Kidney (tissue), 22 donors: ENCODE results near the gene CYP2D6. TPM values are rescaled to one million over a fixed set of nuclear protein-coding genes. Genes with fewer than 3 reads are reported as not detected.
"Not testable (repeated sequence)": the region's sequence is repeated elsewhere in the genome, so short reads cannot be mapped to it uniquely, and the experiment has no call there.

Experiments used
- DNase-seq, 5 donors: peaks; one replicate each; pipeline ENCODE4 v3.0.0-alpha.2; 2013 to 2020
- FAIRE-seq: peaks from 2 replicates; lab custom pipeline; 2012; peaks lifted over from hg19 to GRCh38; lab: Jason Lieb, UNC
- H3K27ac ChIP-seq, 2 donors: one replicate each; pipeline ENCODE4 v1.7.0; 2013; ENCODE audit warnings: low read depth in 2 of 2, low read length in 2 of 2, inconsistent platforms in 1 of 2
- H3K27me3 ChIP-seq: one replicate; pipeline ENCODE4 v1.7.1; 2013; ENCODE audit warnings: low read length, inconsistent platforms; ENCODE audit not compliant: control insufficient read depth, insufficient read depth
- H3K36me3 ChIP-seq, 3 donors: one replicate each; pipeline versions ENCODE4 v1.7.0 to v1.7.1; 2013; ENCODE audit warnings: low read length in 3 of 3, control low read depth in 1 of 3, inconsistent platforms in 1 of 3; ENCODE audit not compliant: insufficient read depth in 3 of 3, control insufficient read depth in 2 of 3
- H3K4me1 ChIP-seq, 3 donors: one replicate each; pipeline versions ENCODE4 v1.7.0 to v1.7.1; 2013; ENCODE audit warnings: low read length in 3 of 3, inconsistent platforms in 1 of 3, low read depth in 1 of 3; ENCODE audit not compliant: control insufficient read depth in 2 of 3, insufficient read depth in 2 of 3
- H3K4me3 ChIP-seq, 3 donors: one replicate each; pipeline versions ENCODE4 v1.7.0 to v1.8.1; 2013; ENCODE audit warnings: low read length in 3 of 3, control low read depth in 1 of 3, inconsistent platforms in 1 of 3
- H3K9ac ChIP-seq, 3 donors: one replicate each; pipeline versions ENCODE4 v1.7.0 to v1.7.1; 2013; ENCODE audit warnings: low read length in 3 of 3, control low read depth in 1 of 3, inconsistent platforms in 1 of 3
- H3K9me3 ChIP-seq, 3 donors: one replicate each; pipeline versions ENCODE4 v1.7.0 to v1.7.1; 2013; ENCODE audit warnings: low read length in 3 of 3, control low read depth in 1 of 3, inconsistent platforms in 1 of 3; ENCODE audit not compliant: control insufficient read depth in 2 of 3, insufficient read depth in 1 of 3
- CTCF ChIP-seq: IDR thresholded peaks from 3 replicates; pipeline ENCODE4 v1.5.1; 2012; ENCODE audit warnings: mild to moderate bottlenecking, moderate library complexity, borderline replicate concordance; ENCODE audit not compliant: insufficient read depth; ENCODE audit errors: extremely low read depth
- intact Hi-C: fragments of 100-400 bp; cut with DNase I; formaldehyde crosslinking; loops from one replicate; pipeline ENCODE4 v1.11.1; 2022
- long read RNA-seq, 10 donors: library from polyadenylated mRNA in 1 of 10; unstranded in 1 of 10; transcript quantifications; one replicate each; pipeline ENCODE4 v2.0.0 and lab custom pipeline, GENCODE V29; 2021 to 2026
- polyA plus RNA-seq: library from polyadenylated mRNA; stranded (reverse); fragments of 350-450 nt; fragmentation: Illumina TruSeq; extraction: RNeasy Lipid Tissue Mini Kit (QIAGEN cat#74804); gene quantifications from one replicate; pipeline ENCODE4 v1.2.3, GENCODE V29; 2014; ENCODE audit warnings: low read depth, low replicate concordance; ENCODE audit not compliant: insufficient read depth
- total RNA-seq: library from RNA; stranded (reverse); fragmentation: NEBNext Ultra II Directional; extraction: Animal tissue kit (Norgen Biotek cat#: 25700); gene quantifications from one replicate; pipeline ENCODE4 v1.2.1, GENCODE V29; 2021
- donor health status: control.
- donor health status: control.
- donor health status: control.
- donor health status: control.
- donor health status: control.
- donor health status: DM: yes; HTN: yes; CAD: no.
- donor health status: Normal renal cell carcinoma (clear cell type).

CYP2D6 gene
- total RNA-seq (3.2 TPM), polyA plus RNA-seq (0.39 TPM)
- long read RNA-seq, donor 1: 0 reads
- long read RNA-seq, donor 2: 0 reads
- long read RNA-seq, donor 3: 0 reads
- long read RNA-seq, donor 4: 0 reads
- long read RNA-seq, donor 5: 0 reads
- long read RNA-seq, donor 6: 0 reads
- long read RNA-seq, donor 7: 0 reads
- long read RNA-seq, donor 8: 0 reads
- long read RNA-seq, donor 9: 0 reads
- long read RNA-seq, donor 10: 0 reads

- FAIRE-seq, H3K36me3 ChIP-seq, H3K9me3 ChIP-seq, intact Hi-C loops, H3K27ac ChIP-seq, H3K27me3 ChIP-seq, H3K4me3 ChIP-seq, H3K9ac ChIP-seq, H3K4me1 ChIP-seq: not testable (repeated sequence)
- peak in 2 of 5 donors; percentile 43 to 62 for DNase-seq
Observed at GRCh38 chr22:42130639-42131431, at the start of gene CYP2D6. Gene CYP2D6, minus strand, starts transcription at chr22:42130810. Its CDS starts 19 bp downstream, at chr22:42130791.

GRCh38 chr22:42179616-42180015 is 49.0 kb upstream of the CYP2D6 start:
- no peak for DNase-seq
- peaks cover 0 to 5% (median 0%) of the 10 kb centered on the region in 3 donors for H3K36me3 ChIP-seq
- intact Hi-C loops: no loop called here
- H3K9me3 ChIP-seq: no peaks in the 10 kb centered on the region
- H3K9ac ChIP-seq: no peak overlapping the region
- no peak overlapping the region for H3K27ac ChIP-seq
- no peaks in the 10 kb centered on the region for H3K27me3 ChIP-seq
- peaks cover 0 to 11% (median 0%) of the 10 kb centered on the region in 3 donors for H3K4me1 ChIP-seq
- H3K4me3 ChIP-seq: no peak overlapping the region
- FAIRE-seq: no peak
- no peak for TF ChIP-seq CTCF

GRCh38 chr22:42178910-42179519 is 48.4 kb upstream of the CYP2D6 start:
- Histone ChIP-seq H3K4me1 (peaks cover 0 to 12% (median 0%) of the 10 kb centered on the region in 3 donors), H3K9me3 (no peaks in the 10 kb centered on the region), H3K27ac (no peak overlapping the region), H3K36me3 (peaks cover 0 to 5% (median 0%) of the 10 kb centered on the region in 3 donors), H3K4me3 (no peak overlapping the region), H3K27me3 (no peaks in the 10 kb centered on the region), H3K9ac (no peak overlapping the region)
- DNase-seq (no peak), FAIRE-seq (no peak)
- intact Hi-C loops: no loop called here
- TF ChIP-seq CTCF: no peak

- TF ChIP-seq CTCF: no peak
- Histone ChIP-seq H3K4me1 (peaks cover 0 to 20% (median 6%) of the 10 kb centered on the region in 3 donors), H3K27ac (peak overlapping the region; percentile 46 to 62), H3K4me3 (peak overlapping the region in 1 of 3 donors; percentile 8), H3K27me3 (no peaks in the 10 kb centered on the region), H3K9ac (no peak overlapping the region), H3K36me3 (peaks cover 0 to 5% (median 0%) of the 10 kb centered on the region in 3 donors), H3K9me3 (no peaks in the 10 kb centered on the region)
- FAIRE-seq (no peak), DNase-seq (peak in 3 of 5 donors; percentile 44 to 78 (median 74))
- intact Hi-C loops: no loop called here
Observed at GRCh38 chr22:42177891-42178336, 47.3 kb upstream of the CYP2D6 start.
